H9 (cell line): ENCODE measurements around the gene CLIC1. TPM values are rescaled to one million over a fixed set of nuclear protein-coding genes. Genes with fewer than 3 reads are reported as not detected.

ENCODE experiments used
- DNase-seq: peaks from one replicate; pipeline ENCODE4 v3.0.0-alpha.2; 2017
- H2AFZ ChIP-seq: one replicate; pipeline ENCODE4 v1.6.1; 2013; ENCODE audit warnings: mild to moderate bottlenecking, low read length, control low read depth, moderate library complexity
- H2AK5ac ChIP-seq: 2 replicates; pipeline ENCODE4 v1.6.1; 2013; ENCODE audit warnings: low read length, control low read depth, mixed read lengths; ENCODE audit not compliant: insufficient read length
- H2BK120ac ChIP-seq: one replicate; pipeline ENCODE4 v1.6.1; 2013; ENCODE audit warnings: low read depth, mild to moderate bottlenecking, low read length, control low read depth, inconsistent platforms; ENCODE audit not compliant: poor library complexity, severe bottlenecking
- H2BK12ac ChIP-seq: 2 replicates; pipeline ENCODE4 v1.6.1; 2013; ENCODE audit warnings: low read length, control low read depth, mixed read lengths, low read depth; ENCODE audit not compliant: insufficient read length
- H2BK15ac ChIP-seq: 2 replicates; pipeline ENCODE4 v1.6.1; 2013; ENCODE audit warnings: low read depth, low read length, control low read depth
- H2BK20ac ChIP-seq: one replicate; pipeline ENCODE4 v1.6.1; 2013; ENCODE audit warnings: low read depth, mild to moderate bottlenecking, low read length, control low read depth, inconsistent platforms; ENCODE audit not compliant: poor library complexity, severe bottlenecking
- H2BK5ac ChIP-seq: 2 replicates; pipeline ENCODE4 v1.6.1; 2013; ENCODE audit warnings: low read length, control low read depth, mixed read lengths; ENCODE audit not compliant: insufficient read length
- H3K14ac ChIP-seq: 2 replicates; pipeline ENCODE4 v1.6.1; 2013; ENCODE audit warnings: low read length, control low read depth; ENCODE audit not compliant: insufficient read depth
- H3K18ac ChIP-seq: 2 replicates; pipeline ENCODE4 v1.6.1; 2013; ENCODE audit warnings: low read depth, mild to moderate bottlenecking, mixed read lengths, low read length, control low read depth; ENCODE audit not compliant: insufficient read length
- H3K23ac ChIP-seq: 2 replicates; pipeline ENCODE4 v1.6.1; 2013; ENCODE audit warnings: low read length, control low read depth, mixed read lengths, low read depth; ENCODE audit not compliant: insufficient read length
- H3K23me2 ChIP-seq: 2 replicates; pipeline ENCODE4 v1.6.1; 2013; ENCODE audit warnings: low read depth, mild to moderate bottlenecking, mixed read lengths, low read length, control low read depth; ENCODE audit not compliant: insufficient read length, poor library complexity, severe bottlenecking
- H3K27ac ChIP-seq: 2 replicates; pipeline ENCODE4 v1.5.1; 2013; ENCODE audit warnings: low read length, control low read depth, mixed read lengths, low read depth; ENCODE audit not compliant: insufficient read length
- H3K27me3 ChIP-seq: 2 replicates; pipeline ENCODE4 v1.6.1; 2013; ENCODE audit warnings: low read length, control low read depth, inconsistent platforms; ENCODE audit not compliant: insufficient read depth
- H3K4ac ChIP-seq: 2 replicates; pipeline ENCODE4 v1.6.1; 2013; ENCODE audit warnings: low read depth, mild to moderate bottlenecking, control low read depth, inconsistent platforms, low read length, moderate library complexity
- H3K4me1 ChIP-seq: 2 replicates; pipeline ENCODE4 v1.6.1; 2013; ENCODE audit warnings: low read length, control low read depth, inconsistent platforms; ENCODE audit not compliant: insufficient read depth
- H3K4me2 ChIP-seq: 2 replicates; pipeline ENCODE4 v1.6.1; 2013; ENCODE audit warnings: low read length, control low read depth, mixed read lengths; ENCODE audit not compliant: insufficient read length, insufficient read depth
- H3K56ac ChIP-seq: 2 replicates; pipeline ENCODE4 v1.6.1; 2013; ENCODE audit warnings: low read depth, mild to moderate bottlenecking, mixed read lengths, low read length, control low read depth; ENCODE audit not compliant: insufficient read length
- H3K79me1 ChIP-seq: 2 replicates; pipeline ENCODE4 v1.6.1; 2013; ENCODE audit warnings: low read depth, mild to moderate bottlenecking, moderate library complexity, low read length, control low read depth, inconsistent platforms; ENCODE audit not compliant: insufficient read depth, poor library complexity, severe bottlenecking
- H3K79me2 ChIP-seq: 2 replicates; pipeline ENCODE4 v1.6.1; 2013; ENCODE audit warnings: low read length, control low read depth, inconsistent platforms; ENCODE audit not compliant: insufficient read depth
- H3K9ac ChIP-seq: 2 replicates; pipeline ENCODE4 v1.6.1; 2013; ENCODE audit warnings: low read length, control low read depth, mixed read lengths; ENCODE audit not compliant: insufficient read length; ENCODE audit errors: extremely low read depth
- H3K9me3 ChIP-seq: one replicate; pipeline ENCODE4 v1.6.1; 2013; ENCODE audit warnings: low read depth, low read length, inconsistent platforms; ENCODE audit not compliant: control insufficient read depth
- H3T11ph ChIP-seq: one replicate; pipeline ENCODE4 v1.6.1; 2013; ENCODE audit warnings: mild to moderate bottlenecking, low read length, control low read depth, inconsistent platforms
- H4K20me1 ChIP-seq: one replicate; pipeline ENCODE4 v1.6.1; 2013; ENCODE audit not compliant: control insufficient read depth, insufficient read length, insufficient read depth
- H4K5ac ChIP-seq: 2 replicates; pipeline ENCODE4 v1.6.1; 2013; ENCODE audit warnings: low read depth, mild to moderate bottlenecking, mixed read lengths, low read length, control low read depth; ENCODE audit not compliant: insufficient read length
- H4K8ac ChIP-seq: replicated peaks from 2 replicates; pipeline ENCODE4 v1.6.1; 2013; ENCODE audit warnings: low read length, control low read depth, mixed read lengths, low read depth; ENCODE audit not compliant: insufficient read length
- H4K91ac ChIP-seq: 2 replicates; pipeline ENCODE4 v1.6.1; 2013; ENCODE audit warnings: low read depth, mild to moderate bottlenecking, moderate library complexity, mixed read lengths, low read length, control low read depth; ENCODE audit not compliant: insufficient read length
- H3K27ac Mint-ChIP-seq, 3 experiments: 2 replicates in 2 of 3; 3 replicates in 1 of 3; pipeline ENCODE4 v1.8.0; 2020 to 2021; ENCODE audit warnings: mixed read lengths in 3 of 3, mild to moderate bottlenecking in 1 of 3, moderate library complexity in 1 of 3
- H3K27me3 Mint-ChIP-seq: 2 replicates; pipeline ENCODE4 v1.8.0; 2021; ENCODE audit warnings: low read depth, mild to moderate bottlenecking, moderate library complexity, mixed read lengths
- H3K36me3 Mint-ChIP-seq, 3 experiments: 2 replicates in 2 of 3; 3 replicates in 1 of 3; pipeline ENCODE4 v1.8.0; 2020 to 2021; ENCODE audit warnings: low read depth in 3 of 3, mixed read lengths in 3 of 3; ENCODE audit not compliant: insufficient read depth in 1 of 3
- H3K4me1 Mint-ChIP-seq, 2 experiments: 2 replicates each; pipeline ENCODE4 v1.8.0; 2020; ENCODE audit warnings: mixed read lengths in 2 of 2
- H3K4me3 Mint-ChIP-seq, 2 experiments: 2 replicates in 1 of 2; 3 replicates in 1 of 2; pipeline ENCODE4 v1.8.0; 2020 to 2021; ENCODE audit warnings: mild to moderate bottlenecking in 2 of 2, mixed read lengths in 2 of 2, moderate library complexity in 1 of 2
- H3K9me3 Mint-ChIP-seq, 2 experiments: 2 replicates in 1 of 2; 3 replicates in 1 of 2; pipeline ENCODE4 v1.8.0; 2020; ENCODE audit warnings: mild to moderate bottlenecking in 2 of 2, mixed read lengths in 2 of 2, moderate library complexity in 1 of 2
- WGBS: extraction: QIAGEN DNeasy Blood & Tissue Kit; methylation state at CpG from one replicate; pipeline ENCODE4 v1.1.7; 2013; ENCODE audit warnings: missing lambda C conversion rate, low lambda C conversion rate, mixed read lengths; ENCODE audit not compliant: insufficient read length; ENCODE audit errors: extremely low coverage; 5-methylcytosine and 5-hydroxymethylcytosine counted together
- total RNA-seq: library from RNA; stranded (reverse); gene quantifications from 2 replicates; pipeline ENCODE4 v1.2.1, GENCODE V29; 2021
- TF ChIP-seq, protein P1 (sequence below): fragments of 200-600 bp; sonication (generic); conservative IDR thresholded peaks from 3 replicates; pipeline ENCODE4 v1.8.0; 2021; ENCODE audit warnings: antibody characterized with exemption, mild to moderate bottlenecking

CLIC1 gene
- total RNA-seq, 1 experiment from 2014 or later = 265 TPM

DNA sequence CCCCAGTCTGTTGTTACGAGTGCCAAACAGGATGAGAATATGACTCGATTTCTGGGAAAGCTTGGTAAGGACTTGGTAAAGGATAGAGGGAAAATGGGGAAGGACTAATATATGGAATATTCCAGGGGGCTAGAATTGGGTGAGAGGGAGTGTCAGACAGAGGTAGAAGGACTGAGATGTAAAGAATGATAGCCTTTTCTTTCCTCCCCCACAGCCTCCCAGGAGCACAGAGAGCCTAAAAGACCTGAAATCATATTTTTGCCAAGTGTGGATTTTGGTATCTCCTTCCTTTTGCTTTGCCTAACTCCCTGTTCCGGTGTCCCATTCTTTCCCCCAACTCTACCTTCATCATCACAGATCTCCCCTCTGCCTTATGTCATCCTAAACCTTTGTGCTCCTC, 6.6 kb upstream of the CLIC1 start:
- no peaks in the 10 kb centered on the region for H3K27me3 ChIP-seq
- H3K9me3 Mint-ChIP-seq = no peaks in the 10 kb centered on the region
- no peaks in the 10 kb centered on the region for H3K79me1 ChIP-seq
- no peak overlapping the region for H2BK20ac ChIP-seq
- no peak overlapping the region for H2BK12ac ChIP-seq
- H3K27ac Mint-ChIP-seq = peak overlapping the region in 1 of 3 experiments; percentile 9; a peak in 2 of 7 replicates
- no peak overlapping the region for H2AK5ac ChIP-seq
- no CpG with 5 or more reads among the region's 3 CpGs for WGBS
- H2BK5ac ChIP-seq = no peak overlapping the region
- H3K14ac ChIP-seq = no peak overlapping the region
- H2BK15ac ChIP-seq = no peak overlapping the region
- no peak overlapping the region for H3K4ac ChIP-seq
- H3K4me3 Mint-ChIP-seq = no peak overlapping the region
- no peak overlapping the region for H2BK120ac ChIP-seq
- H4K8ac ChIP-seq = no peak overlapping the region
- H4K20me1 ChIP-seq = no peaks in the 10 kb centered on the region
- H3K23me2 ChIP-seq = peaks cover 10% of the 10 kb centered on the region
- TF ChIP-seq, protein P1, sequence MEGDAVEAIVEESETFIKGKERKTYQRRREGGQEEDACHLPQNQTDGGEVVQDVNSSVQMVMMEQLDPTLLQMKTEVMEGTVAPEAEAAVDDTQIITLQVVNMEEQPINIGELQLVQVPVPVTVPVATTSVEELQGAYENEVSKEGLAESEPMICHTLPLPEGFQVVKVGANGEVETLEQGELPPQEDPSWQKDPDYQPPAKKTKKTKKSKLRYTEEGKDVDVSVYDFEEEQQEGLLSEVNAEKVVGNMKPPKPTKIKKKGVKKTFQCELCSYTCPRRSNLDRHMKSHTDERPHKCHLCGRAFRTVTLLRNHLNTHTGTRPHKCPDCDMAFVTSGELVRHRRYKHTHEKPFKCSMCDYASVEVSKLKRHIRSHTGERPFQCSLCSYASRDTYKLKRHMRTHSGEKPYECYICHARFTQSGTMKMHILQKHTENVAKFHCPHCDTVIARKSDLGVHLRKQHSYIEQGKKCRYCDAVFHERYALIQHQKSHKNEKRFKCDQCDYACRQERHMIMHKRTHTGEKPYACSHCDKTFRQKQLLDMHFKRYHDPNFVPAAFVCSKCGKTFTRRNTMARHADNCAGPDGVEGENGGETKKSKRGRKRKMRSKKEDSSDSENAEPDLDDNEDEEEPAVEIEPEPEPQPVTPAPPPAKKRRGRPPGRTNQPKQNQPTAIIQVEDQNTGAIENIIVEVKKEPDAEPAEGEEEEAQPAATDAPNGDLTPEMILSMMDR = no peak
- no peaks in the 10 kb centered on the region for H3K27me3 Mint-ChIP-seq
- H3K4me2 ChIP-seq = no peak overlapping the region
- H3K9ac ChIP-seq = no peak overlapping the region
- peaks cover 16 to 46% (median 25%) of the 10 kb centered on the region in 3 experiments for H3K36me3 Mint-ChIP-seq
- no peak for DNase-seq
- H3K56ac ChIP-seq = no peak overlapping the region
- H3T11ph ChIP-seq = no peak overlapping the region
- H3K9me3 ChIP-seq = no peaks in the 10 kb centered on the region
- no peaks in the 10 kb centered on the region for H3K79me2 ChIP-seq
- no peak overlapping the region for H3K18ac ChIP-seq
- peaks cover 27 to 43% of the 10 kb centered on the region in 2 experiments for H3K4me1 Mint-ChIP-seq
- H4K91ac ChIP-seq = no peak overlapping the region
- peaks cover 8% of the 10 kb centered on the region for H3K4me1 ChIP-seq
- no peak overlapping the region for H3K23ac ChIP-seq
- no peak overlapping the region for H3K27ac ChIP-seq
- H2AFZ ChIP-seq = no peak overlapping the region
- H4K5ac ChIP-seq = no peak overlapping the region
